ENCODE data around the gene PARD3B. TPM values are rescaled to one million over a fixed set of nuclear protein-coding genes. Genes with fewer than 3 reads are reported as not detected.

Gene PARD3B
- total and polyA plus RNA-seq, 10 of the 15 experiments (the other 5 are each of a cell fraction or from before 2014, with no cell fraction given): 0.01 to 0.54 (median 0.07) TPM; not detected in 7

DNA sequence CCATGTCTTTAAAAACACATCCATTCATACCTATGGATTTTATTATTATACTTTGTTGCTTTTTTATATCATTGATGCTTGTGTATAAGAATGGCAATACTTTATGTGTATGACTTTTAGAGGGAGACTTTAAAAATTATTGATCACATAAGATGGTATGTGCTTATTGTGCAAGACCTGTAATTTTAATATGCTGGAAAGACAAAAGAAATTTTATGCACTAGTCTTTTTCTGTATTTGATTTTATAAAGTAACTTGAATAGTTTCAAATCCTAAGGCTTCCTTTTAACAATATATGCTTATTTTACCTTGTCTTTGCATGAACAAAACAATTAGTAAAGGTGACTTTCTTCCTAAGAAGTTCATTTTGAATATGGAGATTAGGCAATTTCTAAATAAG, 226.4 kb downstream of the PARD3B start (continued):
- TF ChIP-seq MYB (IDR thresholded peaks at IDR 0.05; ENCODE audit: borderline replicate concordance, low read depth, low read length): no peak
- TF ChIP-seq CHD1 (IDR thresholded peaks at IDR 0.05; ENCODE audit: low read depth, low read length): no peak
- TF ChIP-seq RBBP5 (conservative IDR thresholded peaks at IDR 0.05): no peak
- TF ChIP-seq, protein P1, sequence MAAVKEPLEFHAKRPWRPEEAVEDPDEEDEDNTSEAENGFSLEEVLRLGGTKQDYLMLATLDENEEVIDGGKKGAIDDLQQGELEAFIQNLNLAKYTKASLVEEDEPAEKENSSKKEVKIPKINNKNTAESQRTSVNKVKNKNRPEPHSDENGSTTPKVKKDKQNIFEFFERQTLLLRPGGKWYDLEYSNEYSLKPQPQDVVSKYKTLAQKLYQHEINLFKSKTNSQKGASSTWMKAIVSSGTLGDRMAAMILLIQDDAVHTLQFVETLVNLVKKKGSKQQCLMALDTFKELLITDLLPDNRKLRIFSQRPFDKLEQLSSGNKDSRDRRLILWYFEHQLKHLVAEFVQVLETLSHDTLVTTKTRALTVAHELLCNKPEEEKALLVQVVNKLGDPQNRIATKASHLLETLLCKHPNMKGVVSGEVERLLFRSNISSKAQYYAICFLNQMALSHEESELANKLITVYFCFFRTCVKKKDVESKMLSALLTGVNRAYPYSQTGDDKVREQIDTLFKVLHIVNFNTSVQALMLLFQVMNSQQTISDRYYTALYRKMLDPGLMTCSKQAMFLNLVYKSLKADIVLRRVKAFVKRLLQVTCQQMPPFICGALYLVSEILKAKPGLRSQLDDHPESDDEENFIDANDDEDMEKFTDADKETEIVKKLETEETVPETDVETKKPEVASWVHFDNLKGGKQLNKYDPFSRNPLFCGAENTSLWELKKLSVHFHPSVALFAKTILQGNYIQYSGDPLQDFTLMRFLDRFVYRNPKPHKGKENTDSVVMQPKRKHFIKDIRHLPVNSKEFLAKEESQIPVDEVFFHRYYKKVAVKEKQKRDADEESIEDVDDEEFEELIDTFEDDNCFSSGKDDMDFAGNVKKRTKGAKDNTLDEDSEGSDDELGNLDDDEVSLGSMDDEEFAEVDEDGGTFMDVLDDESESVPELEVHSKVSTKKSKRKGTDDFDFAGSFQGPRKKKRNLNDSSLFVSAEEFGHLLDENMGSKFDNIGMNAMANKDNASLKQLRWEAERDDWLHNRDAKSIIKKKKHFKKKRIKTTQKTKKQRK (IDR thresholded peaks at IDR 0.05; ENCODE audit: low read depth, low read length): no peak
- no peak for TF ChIP-seq STAT3 (IDR thresholded peaks at IDR 0.05; ENCODE audit: low read depth, low read length)
- TF ChIP-seq TCF12 (IDR thresholded peaks at IDR 0.05; ENCODE audit: low read depth, low read length): no peak
- TF ChIP-seq SRF (IDR thresholded peaks at IDR 0.05; ENCODE audit: low read depth in 2 of 2, low read length in 2 of 2): no peak

DNA sequence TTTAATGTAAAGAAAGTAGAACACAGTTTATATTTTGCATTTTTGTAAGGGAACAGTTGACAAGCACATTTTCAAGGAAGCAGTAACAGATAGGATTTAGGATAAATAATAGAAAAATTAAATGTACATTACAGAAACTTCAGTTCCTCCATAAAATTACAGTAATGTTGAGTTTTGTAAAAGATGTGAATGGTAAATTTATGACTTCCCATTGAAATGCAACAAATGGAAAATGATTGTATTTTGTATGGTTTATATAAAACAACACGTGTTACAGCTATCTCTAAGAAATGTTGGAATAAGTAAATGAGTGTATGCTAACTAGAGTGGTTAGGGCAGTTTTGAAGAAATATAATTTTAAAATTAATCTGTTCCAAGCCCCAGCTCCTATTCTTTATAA, 227.3 kb downstream of the PARD3B start:
- intact Hi-C loops (cut with micrococcal nuclease; ENCODE audit: unreplicated experiment) (no loop called here), in situ Hi-C loops (cut with MboI) (no loop called here)
- CTCF ChIA-PET: no interaction called here

More for the DNA sequence above, 227.3 kb downstream of the PARD3B start:
- Histone ChIP-seq H3K4me3 (no peak overlapping the region), H3K4me2 (ENCODE audit: control insufficient read depth, insufficient read depth) (no peak overlapping the region), H3K9ac (ENCODE audit: control insufficient read depth, insufficient read depth, low read length) (no peak overlapping the region), H2AFZ (ENCODE audit: control insufficient read depth, low read depth, low read length) (no peak overlapping the region), H3K27ac (ENCODE audit: control insufficient read depth, insufficient read depth) (no peak overlapping the region), H3K27me3 (replicated peaks in 1 of 2; ENCODE audit: control insufficient read depth in 2 of 2, insufficient read depth in 2 of 2, low read length in 1 of 2) (no peaks in the 10 kb centered on the region), H4K20me1 (ENCODE audit: control insufficient read depth, insufficient read depth) (no peaks in the 10 kb centered on the region), H3K36me3 (ENCODE audit: control insufficient read depth in 2 of 2, insufficient read depth in 2 of 2, low read length in 1 of 2) (no peaks in the 10 kb centered on the region), H3K9me3 (replicated peaks; ENCODE audit: control insufficient read depth, insufficient read depth, low read length) (no peaks in the 10 kb centered on the region), H3K4me1 (ENCODE audit: control insufficient read depth, insufficient read depth, low read length) (no peaks in the 10 kb centered on the region), H3K79me2 (ENCODE audit: control insufficient read depth, insufficient read depth, low read length) (no peaks in the 10 kb centered on the region)
- ATAC-seq: no peak
- ChIA-PET RAD21 (ENCODE audit: unreplicated experiment) (no interaction called here), POLR2A (no interaction called here), SMC1A (ENCODE audit: uncharacterized antibody, unreplicated experiment) (no interaction called here)
- no peak for DNase-seq (ENCODE audit: low read depth, low spot score)
- no TSS peak for BruUV-seq (replicated peaks)
- TF ChIP-seq DPF2 (IDR thresholded peaks at IDR 0.05): no peak
- TF ChIP-seq EED (IDR thresholded peaks at IDR 0.05; ENCODE audit: low read depth): no peak
- TF ChIP-seq ATF7 (IDR thresholded peaks at IDR 0.05; ENCODE audit: low read depth): no peak
- 0% methylated on average over 1 of the region's 1 CpG for WGBS (ENCODE audit: insufficient coverage, insufficient replicate concordance, low lambda C conversion rate, missing lambda C conversion rate)
- no peak for FAIRE-seq
